GM18861 (cell line): Measurements from ENCODE around the gene WNK1.
"Not testable (repeated sequence)": the region's sequence is repeated elsewhere in the genome, so short reads cannot be mapped to it uniquely, and the experiment has no call there.

Experiments
- ATAC-seq: cut with Tn5 transposase; IDR thresholded peaks from one replicate; pipeline ENCODE4 v1.9.1; 2021; ENCODE audit not compliant: unreplicated experiment

The WNK1 gene

GRCh38 chr12:905261-906031, 153.1 kb downstream of the WNK1 start:
- ATAC-seq: no peak

GRCh38 chr12:906062-906585, 153.7 kb downstream of the WNK1 start:
- no peak for ATAC-seq

- ATAC-seq: no peak
Observed at GRCh38 chr12:907413-908185, 155.2 kb downstream of the WNK1 start.

GRCh38 chr12:909861-910260, 157.5 kb downstream of the WNK1 start:
- ATAC-seq: no peak

- no peak for ATAC-seq
Observed at GRCh38 chr12:910416-910815, 158.0 kb downstream of the WNK1 start.

- no peak for ATAC-seq
Observed at GRCh38 chr12:911191-911826, 158.9 kb downstream of the WNK1 start.

- ATAC-seq: no peak
Observed at GRCh38 chr12:912466-913235, 160.3 kb downstream of the WNK1 start.

- ATAC-seq: no peak
Observed at GRCh38 chr12:913919-914698, 161.7 kb downstream of the WNK1 start.

GRCh38 chr12:915090-915489, 162.7 kb downstream of the WNK1 start:
- ATAC-seq: no peak

- no peak for ATAC-seq
Observed at GRCh38 chr12:916240-916639, 163.9 kb downstream of the WNK1 start.

- no peak for ATAC-seq
Observed at GRCh38 chr12:916712-917445, 164.5 kb downstream of the WNK1 start.

- no peak for ATAC-seq
Observed at GRCh38 chr12:920676-921075, 168.3 kb downstream of the WNK1 start.

GRCh38 chr12:922285-922684, 169.9 kb downstream of the WNK1 start:
- ATAC-seq: no peak

- no peak for ATAC-seq
Observed at GRCh38 chr12:926641-927040, 174.3 kb downstream of the WNK1 start.

GRCh38 chr12:931060-931459, 178.7 kb downstream of the WNK1 start:
- ATAC-seq: no peak

- ATAC-seq: no peak
Observed at GRCh38 chr12:931591-931990, 179.2 kb downstream of the WNK1 start.

- ATAC-seq: not testable (repeated sequence)
Observed at GRCh38 chr12:935891-936290, 183.5 kb downstream of the WNK1 start.

GRCh38 chr12:936377-937345, 184.3 kb downstream of the WNK1 start:
- ATAC-seq: no peak
